ENCODE measurements around the gene FAM222A.
A peak's percentile ranks its signal among the peaks of the same experiment; 100 is the strongest.

Gene FAM222A

DNA sequence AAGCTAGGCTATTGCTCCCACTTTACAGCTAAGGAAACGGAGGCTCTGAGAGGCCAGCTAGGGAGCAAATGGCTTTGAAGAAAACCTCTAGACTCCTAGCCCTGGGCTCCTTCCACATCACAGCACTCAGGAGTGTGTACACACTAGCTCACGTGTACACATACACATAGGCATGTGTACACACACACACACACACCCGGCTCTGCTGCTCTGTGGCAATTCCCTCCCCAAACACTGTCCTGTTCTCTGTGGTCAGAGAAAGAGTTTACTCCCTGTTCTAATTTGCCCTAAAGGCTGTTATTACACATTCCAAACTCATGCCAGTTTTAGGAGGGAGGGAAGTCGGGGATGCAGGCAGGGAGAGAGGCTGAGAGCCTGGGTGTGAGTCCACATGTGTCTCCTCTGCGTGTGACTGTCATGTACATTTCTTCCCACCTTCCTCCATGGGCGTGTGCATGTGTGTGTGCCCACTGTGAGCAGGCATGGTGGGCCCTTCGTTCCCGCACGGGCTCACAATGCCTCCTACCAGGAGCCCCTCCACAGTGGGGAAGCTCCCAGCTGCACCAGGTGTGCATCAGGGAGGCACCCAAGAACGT is 105.4 kb downstream of the FAM222A start:
- H3K9me3 ChIP-seq (ENCODE audit: control insufficient read depth, low read length): peaks cover 4% of the 10 kb centered on the region
- no peaks in the 10 kb centered on the region for H3K27me3 ChIP-seq (replicated peaks; ENCODE audit: control insufficient read depth, insufficient read depth, low read length)
- H3K9ac ChIP-seq (ENCODE audit: low read length): no peak overlapping the region
- peak; percentile 84 for DNase-seq (ENCODE audit: low read depth)
- H3K4me1 ChIP-seq (ENCODE audit: control insufficient read depth, insufficient read depth, low read length): peaks cover 8% of the 10 kb centered on the region
- H3K36me3 ChIP-seq (ENCODE audit: control insufficient read depth, insufficient read depth, low read length, severe bottlenecking): peaks cover 2% of the 10 kb centered on the region
- H3K4me3 ChIP-seq (ENCODE audit: low read length): no peak overlapping the region
